Measurements from ENCODE around the gene VKORC1L1.
"Not testable (repeated sequence)": the region's sequence is repeated elsewhere in the genome, so short reads cannot be mapped to it uniquely, and the experiment has no call there.

DNA sequence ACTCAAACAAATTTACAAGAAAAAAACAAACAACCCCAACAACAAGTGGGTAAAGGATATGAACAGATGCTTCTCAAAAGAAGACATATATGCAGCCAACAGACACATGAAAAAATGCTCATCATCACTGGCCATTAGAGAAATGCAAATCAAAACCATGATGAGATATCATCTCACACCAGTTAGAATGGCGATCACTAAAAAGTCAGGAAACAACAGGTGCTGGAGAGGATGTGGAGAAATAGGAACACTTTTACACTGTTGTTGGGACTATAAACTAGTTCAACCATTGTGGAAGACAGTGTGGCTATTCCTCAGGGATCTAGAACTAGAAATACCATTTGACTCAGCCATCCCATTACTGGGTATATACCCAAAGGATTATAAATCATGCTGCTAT lies 122.1 kb downstream of the VKORC1L1 start:
- TF ChIP-seq SP1 (IDR thresholded peaks at IDR 0.05); NFRKB (IDR thresholded peaks at IDR 0.05); ELF4 (IDR thresholded peaks at IDR 0.05); BHLHE40 (IDR thresholded peaks at IDR 0.05; ENCODE audit: borderline replicate concordance); TARDBP (IDR thresholded peaks at IDR 0.05); FOXM1 (IDR thresholded peaks at IDR 0.05; ENCODE audit: borderline replicate concordance); ZNF384 (IDR thresholded peaks at IDR 0.05); LEF1 (IDR thresholded peaks at IDR 0.05; ENCODE audit: borderline replicate concordance); FOXA1 (IDR thresholded peaks at IDR 0.05): not testable (repeated sequence)

All from HEK293T (cell line).